SU-DHL-6 (cell line): ENCODE data around the gene CUL7.
"Not testable (repeated sequence)": the region's sequence is repeated elsewhere in the genome, so short reads cannot be mapped to it uniquely, and the experiment has no call there.

ENCODE experiments used
- H2AFZ ChIP-seq: fragments of 200-600 bp; sonication (generic); 2 replicates; pipeline ENCODE4 v1.6.1; 2014; ENCODE audit warnings: low read depth, mild to moderate bottlenecking, moderate library complexity, mixed read lengths, antibody characterized with exemption, low read length; ENCODE audit not compliant: severe bottlenecking
- H3F3A ChIP-seq: fragments of 200-600 bp; shearing (Covaris generic); 2 replicates; pipeline ENCODE4 v1.6.0; 2016; ENCODE audit warnings: antibody characterized with exemption, mild to moderate bottlenecking; ENCODE audit not compliant: insufficient read depth
- H3K27ac ChIP-seq: fragments of 200-600 bp; sonication (generic); 2 replicates; pipeline ENCODE4 v1.5.1; 2016; ENCODE audit warnings: low read depth, mild to moderate bottlenecking, low read length, moderate library complexity, mixed read lengths
- H3K27me3 ChIP-seq: fragments of 200-600 bp; sonication (generic), shearing (Covaris generic); 2 replicates; pipeline ENCODE4 v1.6.0; 2014; ENCODE audit warnings: mild to moderate bottlenecking, low read length
- H3K36me3 ChIP-seq: fragments of 200-600 bp; sonication (generic); 2 replicates; pipeline ENCODE4 v1.6.1; 2014; ENCODE audit warnings: mild to moderate bottlenecking, low read length, mixed read lengths
- H3K4me2 ChIP-seq: fragments of 300-600, 200-600 bp; shearing (Covaris generic), sonication (generic); 2 replicates; pipeline ENCODE4 v1.6.0; 2014; ENCODE audit warnings: low read length, low read depth, mild to moderate bottlenecking; ENCODE audit not compliant: poor library complexity, severe bottlenecking
- H3K4me3 ChIP-seq: fragments of 200-600 bp; sonication (generic); 2 replicates; pipeline ENCODE4 v1.5.1; 2014; ENCODE audit warnings: antibody characterized with exemption, low read length, mild to moderate bottlenecking, mixed read lengths; ENCODE audit not compliant: insufficient read depth, poor library complexity, severe bottlenecking
- H3K79me2 ChIP-seq: fragments of 200-600 bp; sonication (generic); 2 replicates; pipeline ENCODE4 v1.6.1; 2014; ENCODE audit warnings: mild to moderate bottlenecking, low read length, moderate library complexity; ENCODE audit not compliant: insufficient read depth
- H3K9ac ChIP-seq: fragments of 200-600 bp; sonication (generic); 2 replicates; pipeline ENCODE4 v1.7.0; 2014; ENCODE audit warnings: mild to moderate bottlenecking, low read length
- H3K9me2 ChIP-seq: fragments of 200-600 bp; sonication (generic); replicated peaks from 2 replicates; pipeline ENCODE4 v1.6.1; 2014; ENCODE audit warnings: low read length; ENCODE audit not compliant: insufficient read depth
- H3K9me3 ChIP-seq: fragments of 200-600 bp; sonication (generic); 2 replicates; pipeline ENCODE4 v1.6.1; 2014; ENCODE audit warnings: low read length, mixed read lengths; ENCODE audit not compliant: insufficient read depth
- H4K20me1 ChIP-seq: fragments of 200-600 bp; sonication (generic); 2 replicates; pipeline ENCODE4 v1.6.1; 2014; ENCODE audit warnings: low read depth, mild to moderate bottlenecking, antibody characterized with exemption, low read length, moderate library complexity, mixed read lengths
- EZH2phosphoT487 ChIP-seq: fragments of 200-600 bp; sonication (generic), shearing (Covaris generic); conservative IDR thresholded peaks from 2 replicates; pipeline ENCODE4 v1.6.1; 2018; ENCODE audit warnings: mild to moderate bottlenecking, antibody characterized with exemption, low read length, moderate library complexity, mixed read lengths
- TF ChIP-seq, protein P1 (sequence below): fragments of 200-600 bp; sonication (generic); IDR thresholded peaks from one replicate; pipeline ENCODE4 v1.5.1; 2017; ENCODE audit warnings: antibody characterized with exemption, mild to moderate bottlenecking, low read length, moderate library complexity; ENCODE audit not compliant: insufficient read depth, poor library complexity, severe bottlenecking

CUL7 gene

DNA sequence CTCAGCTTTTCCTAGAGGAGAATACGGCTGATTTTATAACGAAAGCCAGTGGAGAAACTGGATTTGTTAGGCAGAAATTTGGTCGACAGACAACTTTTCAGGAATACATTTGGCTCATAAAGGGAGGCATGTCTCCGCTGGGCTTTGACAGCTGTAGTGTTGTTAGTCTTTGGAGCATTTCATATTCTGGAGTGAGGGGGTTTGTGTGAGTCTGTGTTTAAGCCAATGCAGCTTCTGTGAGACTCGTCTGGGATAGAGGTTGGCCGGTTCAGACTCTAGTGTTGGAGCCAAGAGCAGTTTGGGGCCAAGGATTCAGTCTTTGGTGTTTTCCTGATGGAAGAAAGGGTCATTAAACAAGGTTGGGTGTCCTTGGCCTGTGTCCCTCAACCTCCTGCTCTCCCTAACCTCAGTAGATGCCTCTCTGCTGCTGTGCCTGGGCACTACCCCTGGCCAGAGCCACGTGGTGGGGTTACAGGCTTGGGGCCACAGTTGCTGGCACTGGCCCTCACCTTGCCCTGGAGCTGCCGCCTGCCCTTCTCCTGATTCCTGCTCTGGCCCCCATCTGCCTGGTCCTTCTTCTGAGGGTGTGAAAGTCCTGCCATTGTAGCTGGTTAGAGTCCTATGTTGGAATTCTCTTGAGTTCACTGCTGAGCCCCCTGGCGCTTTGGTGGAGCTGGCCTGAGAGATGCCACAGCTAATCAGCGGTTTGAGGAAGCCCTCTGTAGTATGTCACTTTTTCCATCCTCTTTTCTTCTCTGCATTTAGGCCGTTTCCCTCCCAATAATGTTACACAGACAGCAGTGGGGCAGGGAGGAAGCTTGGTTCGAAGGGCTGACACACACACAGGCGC, 29.4 kb upstream of the CUL7 start:
- H3K36me3 ChIP-seq = no peaks in the 10 kb centered on the region
- no peaks in the 10 kb centered on the region for H3K79me2 ChIP-seq
- no peaks in the 10 kb centered on the region for H4K20me1 ChIP-seq
- no peaks in the 10 kb centered on the region for H3K9me2 ChIP-seq
- H3K27ac ChIP-seq = no peak overlapping the region
- H3K27me3 ChIP-seq = no peaks in the 10 kb centered on the region
- TF ChIP-seq, protein P1, sequence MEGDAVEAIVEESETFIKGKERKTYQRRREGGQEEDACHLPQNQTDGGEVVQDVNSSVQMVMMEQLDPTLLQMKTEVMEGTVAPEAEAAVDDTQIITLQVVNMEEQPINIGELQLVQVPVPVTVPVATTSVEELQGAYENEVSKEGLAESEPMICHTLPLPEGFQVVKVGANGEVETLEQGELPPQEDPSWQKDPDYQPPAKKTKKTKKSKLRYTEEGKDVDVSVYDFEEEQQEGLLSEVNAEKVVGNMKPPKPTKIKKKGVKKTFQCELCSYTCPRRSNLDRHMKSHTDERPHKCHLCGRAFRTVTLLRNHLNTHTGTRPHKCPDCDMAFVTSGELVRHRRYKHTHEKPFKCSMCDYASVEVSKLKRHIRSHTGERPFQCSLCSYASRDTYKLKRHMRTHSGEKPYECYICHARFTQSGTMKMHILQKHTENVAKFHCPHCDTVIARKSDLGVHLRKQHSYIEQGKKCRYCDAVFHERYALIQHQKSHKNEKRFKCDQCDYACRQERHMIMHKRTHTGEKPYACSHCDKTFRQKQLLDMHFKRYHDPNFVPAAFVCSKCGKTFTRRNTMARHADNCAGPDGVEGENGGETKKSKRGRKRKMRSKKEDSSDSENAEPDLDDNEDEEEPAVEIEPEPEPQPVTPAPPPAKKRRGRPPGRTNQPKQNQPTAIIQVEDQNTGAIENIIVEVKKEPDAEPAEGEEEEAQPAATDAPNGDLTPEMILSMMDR = no peak
- no peak for TF ChIP-seq EZH2phosphoT487
- no peak overlapping the region for H3K9ac ChIP-seq
- no peaks in the 10 kb centered on the region for H3F3A ChIP-seq
- H2AFZ ChIP-seq = no peak overlapping the region
- H3K4me2 ChIP-seq = no peak overlapping the region
- no peaks in the 10 kb centered on the region for H3K9me3 ChIP-seq
- no peak overlapping the region for H3K4me3 ChIP-seq

DNA sequence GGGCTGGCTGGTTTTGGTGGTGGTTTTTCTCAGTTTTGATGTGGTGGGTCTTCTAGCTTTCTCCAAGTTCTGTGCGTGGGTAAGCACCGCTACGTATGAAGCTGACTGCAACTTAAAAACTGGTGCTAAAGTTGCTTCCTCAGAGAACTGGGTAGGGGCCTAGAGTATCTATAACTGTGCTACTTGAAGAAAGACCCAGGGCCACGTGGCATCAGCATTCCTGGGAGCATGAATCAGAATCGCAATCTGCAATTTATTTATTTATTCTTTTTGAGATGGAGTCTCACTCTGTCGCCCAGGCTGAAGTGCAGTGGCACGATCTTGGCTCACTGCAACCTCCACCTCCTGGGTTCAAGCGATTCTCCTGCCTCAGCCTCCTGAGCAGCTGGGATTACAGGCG, 28.3 kb upstream of the CUL7 start:
- not testable (repeated sequence) for H3K36me3 ChIP-seq, H3K9me3 ChIP-seq, H3K27me3 ChIP-seq, H3K9ac ChIP-seq, H3K4me3 ChIP-seq, H3K27ac ChIP-seq, H3K4me2 ChIP-seq, H2AFZ ChIP-seq, H3K9me2 ChIP-seq, H3K79me2 ChIP-seq, H3F3A ChIP-seq, H4K20me1 ChIP-seq

DNA sequence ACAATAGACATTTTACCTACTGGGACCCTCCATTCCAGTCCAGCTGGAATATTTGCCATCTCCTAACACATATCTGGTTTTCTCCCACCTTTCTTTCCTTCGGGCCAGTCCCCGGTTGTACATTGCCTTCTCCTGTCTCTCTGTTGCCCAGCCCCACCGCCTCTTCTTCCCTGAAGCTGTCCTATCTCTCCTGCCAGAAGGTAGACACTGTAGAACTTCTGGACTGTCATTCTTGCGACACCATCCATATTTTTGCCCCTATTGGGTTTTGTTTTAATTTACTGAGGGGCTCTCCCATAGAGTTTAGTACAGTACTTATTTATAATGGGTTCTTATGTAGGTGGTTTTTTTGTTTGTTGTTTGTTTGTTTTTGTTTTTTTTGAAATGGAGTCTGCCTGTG, 27.4 kb upstream of the CUL7 start:
- Histone ChIP-seq H3K27ac (no peak overlapping the region), H3K9me3 (no peaks in the 10 kb centered on the region), H3F3A (no peaks in the 10 kb centered on the region), H3K4me2 (no peak overlapping the region), H4K20me1 (no peaks in the 10 kb centered on the region), H2AFZ (no peak overlapping the region), H3K79me2 (no peaks in the 10 kb centered on the region), H3K9ac (no peak overlapping the region), H3K4me3 (no peak overlapping the region), H3K27me3 (no peaks in the 10 kb centered on the region), H3K9me2 (no peaks in the 10 kb centered on the region), H3K36me3 (no peaks in the 10 kb centered on the region)
- TF ChIP-seq, protein P1 = no peak
- TF ChIP-seq EZH2phosphoT487 = no peak

DNA sequence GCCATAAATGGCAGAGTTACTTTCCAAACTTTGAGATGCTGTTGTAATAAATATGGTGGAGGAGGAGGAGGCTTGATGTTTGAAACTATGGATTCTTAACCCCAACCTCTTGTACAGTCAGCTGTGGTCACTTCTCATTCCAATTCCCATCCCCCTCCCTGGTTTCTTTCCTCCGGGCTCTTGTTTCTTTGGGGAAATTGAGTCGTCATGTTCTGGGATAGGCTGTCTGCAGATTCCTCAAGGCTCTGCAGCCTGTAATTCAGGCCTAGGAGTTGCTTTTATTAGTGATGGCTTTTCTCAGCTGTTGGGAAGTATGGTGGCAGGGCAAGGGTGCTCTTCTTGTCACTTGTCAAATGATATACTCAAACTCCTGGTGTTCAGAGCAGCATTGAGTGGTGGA, 25.0 kb upstream of the CUL7 start:
- Histone ChIP-seq H3K9ac (no peak overlapping the region), H3F3A (no peaks in the 10 kb centered on the region), H3K9me2 (no peaks in the 10 kb centered on the region), H3K4me3 (no peak overlapping the region), H2AFZ (no peak overlapping the region), H3K27ac (no peak overlapping the region), H3K79me2 (no peaks in the 10 kb centered on the region), H3K9me3 (no peaks in the 10 kb centered on the region), H4K20me1 (no peaks in the 10 kb centered on the region), H3K4me2 (no peak overlapping the region), H3K27me3 (no peaks in the 10 kb centered on the region), H3K36me3 (no peaks in the 10 kb centered on the region)
- no peak for TF ChIP-seq EZH2phosphoT487
- TF ChIP-seq, protein P1 = no peak
